Middle frontal gyrus (tissue), 1 donor: ENCODE data around the gene UBR4.

Experiments
- DNase-seq: peaks from one replicate; pipeline ENCODE4 v3.0.0-alpha.2; 2015; ENCODE audit warnings: low spot score; ENCODE audit errors: extremely low spot score

UBR4 gene

GRCh38 chr1:19073311-19074186, 136.5 kb downstream of the UBR4 start:
- no peak for DNase-seq

DNA sequence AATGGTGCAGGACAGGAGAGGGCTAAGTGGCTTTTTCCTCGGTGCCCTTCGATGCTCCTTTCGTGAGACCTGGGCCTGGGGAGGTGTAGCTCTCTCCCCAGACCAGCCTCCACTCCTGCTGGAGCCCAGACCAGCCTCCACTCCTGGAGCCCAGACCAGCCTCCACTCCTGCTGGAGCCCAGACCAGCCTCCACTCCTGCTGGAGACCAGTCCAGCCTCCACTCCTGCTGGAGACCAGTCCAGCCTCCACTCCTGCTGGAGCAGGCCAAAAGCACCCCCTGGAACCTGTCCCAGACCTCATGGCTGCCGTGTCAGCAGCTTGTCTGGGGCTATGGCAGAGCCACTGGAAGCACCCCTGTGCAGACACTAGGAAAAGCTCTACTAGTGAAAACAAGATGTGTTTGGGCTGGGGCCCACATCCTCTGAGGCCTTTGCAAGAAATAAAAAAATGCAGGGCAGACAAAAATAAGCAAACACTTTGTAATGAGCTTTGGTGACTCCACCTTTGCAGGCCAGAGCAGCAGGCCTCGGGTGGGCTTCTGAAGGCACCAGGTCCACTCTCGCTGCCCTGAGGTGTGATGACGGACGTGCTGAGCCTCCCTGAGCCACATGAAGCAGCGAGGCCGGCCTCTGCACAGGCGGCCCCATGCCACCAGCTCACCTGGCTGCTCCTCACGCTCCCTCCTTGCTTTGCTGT, 137.6 kb downstream of the UBR4 start:
- no peak for DNase-seq

DNA sequence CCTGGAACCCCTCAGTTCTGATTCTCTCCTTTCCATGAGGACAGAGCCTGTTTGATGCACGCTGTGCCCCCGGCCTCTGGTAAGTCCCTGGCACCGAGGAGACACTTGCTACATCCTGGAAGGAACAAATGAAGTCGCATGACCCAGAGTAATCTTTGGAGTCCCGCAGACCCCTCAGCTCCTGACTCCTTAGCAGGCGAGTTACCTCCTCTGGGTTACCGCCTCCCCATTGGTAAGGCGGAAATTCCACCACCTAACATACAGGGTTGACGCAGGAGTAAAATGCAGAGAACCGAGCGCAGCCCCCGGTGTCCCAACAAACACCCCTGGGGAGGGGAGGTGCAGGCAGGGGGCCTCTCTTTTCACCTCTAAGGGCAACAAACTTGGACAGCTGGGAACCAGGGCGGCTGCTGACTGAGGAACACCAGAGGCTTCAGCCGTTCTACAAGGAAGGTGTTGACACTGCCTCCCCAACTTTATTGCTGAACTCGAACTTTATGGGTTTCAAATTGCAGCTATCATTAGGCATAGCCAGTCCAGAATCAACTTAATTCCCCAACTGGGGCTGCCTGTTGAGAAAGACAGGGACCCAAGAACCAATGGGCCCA, 138.3 kb downstream of the UBR4 start:
- DNase-seq: no peak

GRCh38 chr1:19070891-19071621, 139.0 kb downstream of the UBR4 start:
- no peak for DNase-seq

- no peak for DNase-seq
Measured at GRCh38 chr1:19070197-19070651, 139.8 kb downstream of the UBR4 start.

GRCh38 chr1:19068639-19069276, 141.3 kb downstream of the UBR4 start:
- no peak for DNase-seq

DNA sequence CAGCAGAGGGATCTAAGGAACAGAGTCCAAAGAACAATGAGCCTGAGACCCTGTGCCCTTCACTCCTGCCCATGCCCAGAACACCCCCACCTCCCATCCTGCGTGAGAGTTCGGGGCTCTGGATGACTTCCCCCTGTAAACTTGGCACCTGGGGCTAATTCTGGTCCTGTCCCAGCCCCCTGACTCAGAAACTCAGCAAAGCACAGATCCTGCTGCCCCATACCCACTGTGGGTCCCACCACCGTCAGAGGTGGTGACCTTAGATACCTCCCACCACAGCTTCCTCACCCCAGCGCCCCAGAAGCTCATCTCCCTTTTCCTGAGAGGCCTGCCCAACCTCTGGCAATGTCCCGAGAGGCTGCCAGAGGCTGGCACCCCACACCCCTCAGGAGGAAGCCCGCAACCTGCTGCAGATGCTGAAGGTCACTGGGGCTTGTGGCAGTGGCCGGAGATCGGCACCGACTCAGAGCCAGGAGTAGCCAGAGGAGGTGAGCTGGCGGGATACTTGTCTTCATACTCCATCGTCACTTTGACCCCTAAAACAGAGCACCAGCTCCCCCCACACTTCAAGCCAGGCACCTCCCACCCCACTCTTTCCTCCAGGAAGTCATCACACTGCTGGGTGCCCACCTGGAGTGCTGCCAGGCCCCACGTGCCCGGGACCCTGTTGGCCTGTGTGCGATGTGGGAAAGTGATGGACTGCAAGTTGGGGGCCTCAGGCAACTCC, 142.0 kb downstream of the UBR4 start:
- DNase-seq: no peak

GRCh38 chr1:19067182-19067911, 142.7 kb downstream of the UBR4 start:
- peak; percentile 24 for DNase-seq

- DNase-seq: no peak
Measured at GRCh38 chr1:19066874-19067181, 143.2 kb downstream of the UBR4 start.

DNA sequence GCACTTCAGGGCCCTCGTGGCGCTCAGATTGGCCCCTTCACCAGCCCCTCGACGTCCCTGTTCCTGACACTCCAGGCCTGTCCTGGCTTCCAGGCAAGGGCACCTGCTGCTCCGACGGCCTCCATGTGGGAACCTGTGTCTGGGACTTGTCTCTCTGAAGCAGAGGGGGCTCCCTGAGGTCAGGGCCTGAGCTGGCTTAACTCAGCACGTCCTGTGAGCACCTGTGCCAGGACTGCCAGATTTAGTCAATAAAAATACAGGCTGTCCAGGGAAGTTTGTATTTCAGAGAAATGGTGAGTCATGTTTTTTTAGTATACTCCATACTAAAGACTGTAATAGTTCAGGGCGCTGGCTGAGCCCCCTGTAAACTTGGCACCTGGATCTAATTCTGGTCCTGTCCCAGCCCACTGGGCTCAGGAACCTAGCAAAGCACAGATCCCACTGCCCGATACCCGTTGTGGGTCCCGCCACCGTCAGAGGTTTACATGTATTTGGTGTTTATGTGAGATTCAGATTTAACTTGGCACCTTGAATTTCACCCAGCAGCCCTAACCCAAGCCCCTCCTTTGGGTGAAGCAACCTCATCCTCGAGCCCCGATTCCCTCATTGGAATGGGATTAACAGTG, 143.7 kb downstream of the UBR4 start:
- DNase-seq: no peak

DNA sequence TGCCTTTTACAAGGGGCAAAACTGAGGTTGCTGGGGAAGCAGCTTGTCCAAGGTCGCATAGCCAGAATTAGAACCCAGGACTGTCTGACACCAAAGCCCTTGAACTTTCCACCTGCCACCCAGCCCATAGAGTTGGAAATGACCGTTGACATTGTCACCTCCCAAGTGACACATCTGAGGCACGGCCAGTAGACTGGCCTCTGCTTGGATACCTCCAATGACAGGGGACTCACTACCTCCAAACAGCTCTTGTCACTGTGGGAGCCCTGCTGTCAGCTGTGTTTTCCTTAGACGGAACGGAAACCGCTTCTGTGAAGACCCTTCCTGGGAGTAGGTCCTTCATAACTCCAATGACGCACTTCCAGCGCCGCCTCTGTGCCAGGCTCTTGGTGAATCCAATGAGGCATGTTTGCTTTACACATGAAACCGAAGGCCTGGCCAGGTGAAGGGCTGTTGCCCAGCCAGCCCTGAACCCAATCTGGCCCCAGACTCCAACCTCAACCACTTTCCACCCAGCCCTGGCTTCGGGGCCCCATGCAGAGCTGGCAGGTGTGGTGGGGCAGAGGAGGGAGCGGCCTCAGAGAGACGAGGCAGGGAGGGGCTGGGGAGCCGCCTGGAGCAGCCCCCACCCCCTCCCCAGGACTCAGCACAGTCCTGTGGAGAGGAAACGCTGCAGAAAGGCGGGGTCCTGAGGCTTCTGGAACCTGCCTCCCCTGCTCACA, 144.4 kb downstream of the UBR4 start:
- DNase-seq: no peak

GRCh38 chr1:19064906-19065450, 145.1 kb downstream of the UBR4 start:
- no peak for DNase-seq

- DNase-seq: no peak
Measured at GRCh38 chr1:19063122-19063521, 146.9 kb downstream of the UBR4 start.

DNA sequence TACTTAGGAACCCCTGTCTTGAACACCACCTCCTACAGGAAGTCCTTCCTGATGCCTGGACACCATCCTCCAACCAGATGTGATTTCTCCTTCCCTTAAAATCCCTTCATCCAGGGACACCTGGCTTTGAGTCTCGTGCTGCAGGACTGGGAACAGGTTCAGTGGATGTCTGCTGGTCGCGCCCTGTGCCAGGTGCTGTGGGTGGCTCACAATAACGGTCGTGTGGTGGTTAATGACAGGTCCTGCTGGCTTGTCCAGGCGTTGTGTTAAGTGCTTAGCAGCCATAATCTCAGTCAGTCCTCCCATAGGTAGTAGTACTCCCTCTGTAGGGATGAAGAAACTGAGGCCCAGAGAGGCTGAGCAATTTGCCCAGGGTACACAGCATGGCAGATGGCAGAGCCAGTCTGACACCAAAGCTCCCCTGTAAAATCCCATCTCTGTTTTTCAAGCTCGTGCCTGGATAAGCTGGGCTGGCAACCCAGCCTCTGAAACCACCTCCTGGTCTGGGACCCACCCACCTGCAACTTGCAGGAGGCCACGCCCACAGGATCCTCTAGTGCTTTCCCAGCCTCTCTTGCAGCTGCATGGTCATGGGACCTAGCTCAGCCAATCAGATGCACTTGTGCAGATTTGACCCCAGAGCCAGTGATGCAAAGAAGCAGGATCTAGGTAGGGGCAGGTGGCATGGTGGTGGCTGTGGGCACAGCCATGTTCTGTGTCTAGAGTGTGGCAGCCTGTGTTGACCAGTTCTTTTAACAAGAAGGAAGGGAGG, 147.6 kb downstream of the UBR4 start:
- DNase-seq: no peak

DNA sequence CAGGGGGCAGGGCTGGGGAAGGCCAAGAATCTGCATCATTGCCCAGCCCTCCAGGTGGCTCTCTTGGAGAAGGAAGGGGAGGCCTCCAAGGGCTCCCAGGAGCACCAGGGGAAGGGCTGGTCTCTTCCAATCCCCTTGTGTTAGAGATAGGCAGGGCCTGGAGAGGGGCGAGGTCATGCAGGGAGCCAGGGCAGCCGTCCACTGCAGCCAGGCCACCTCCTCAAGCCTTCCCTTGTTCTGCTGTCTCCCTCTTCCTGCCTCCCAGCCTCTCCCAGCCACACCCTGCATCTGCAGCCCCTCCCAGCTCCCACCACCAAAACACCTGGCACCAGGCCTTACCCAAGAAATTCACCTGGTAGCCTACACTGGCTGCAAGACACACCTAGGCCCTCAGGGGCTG, 148.3 kb downstream of the UBR4 start:
- no peak for DNase-seq

DNA sequence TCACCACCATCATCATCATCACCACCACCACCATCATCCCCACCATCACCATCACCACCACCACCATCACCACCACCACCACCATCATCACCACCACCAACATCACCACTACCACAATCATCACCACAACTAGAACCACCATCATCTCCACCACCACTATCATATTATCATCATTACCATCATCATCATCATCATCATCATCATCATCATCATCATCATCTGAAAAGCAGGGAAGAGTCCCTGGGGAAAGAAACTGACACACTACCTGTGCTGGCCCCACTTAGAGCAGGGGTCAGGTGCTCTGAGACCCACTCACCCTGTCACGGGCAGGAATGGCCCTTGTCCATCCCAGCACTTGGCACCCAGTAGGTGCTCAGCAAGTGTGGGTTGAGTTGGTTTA, 148.7 kb downstream of the UBR4 start:
- DNase-seq: no peak

DNA sequence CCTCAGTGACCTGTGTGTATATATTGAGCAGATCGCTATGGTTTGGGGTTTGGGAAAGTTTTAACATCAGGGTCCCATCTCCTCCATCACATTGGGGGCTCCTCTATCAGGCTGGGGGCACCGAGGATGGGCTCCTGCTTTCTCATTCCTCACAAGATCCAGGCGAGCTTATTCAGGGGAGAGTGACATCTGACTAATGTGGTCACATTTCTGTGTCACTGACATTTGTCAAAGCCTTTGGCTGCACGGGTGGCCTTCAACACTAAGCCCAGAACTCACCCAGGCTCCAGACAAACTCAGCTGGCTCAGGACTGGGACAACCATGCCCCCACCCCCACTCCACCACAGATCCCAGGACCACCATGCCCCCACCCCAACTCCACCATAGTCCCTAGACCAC, 150.3 kb downstream of the UBR4 start:
- no peak for DNase-seq

DNA sequence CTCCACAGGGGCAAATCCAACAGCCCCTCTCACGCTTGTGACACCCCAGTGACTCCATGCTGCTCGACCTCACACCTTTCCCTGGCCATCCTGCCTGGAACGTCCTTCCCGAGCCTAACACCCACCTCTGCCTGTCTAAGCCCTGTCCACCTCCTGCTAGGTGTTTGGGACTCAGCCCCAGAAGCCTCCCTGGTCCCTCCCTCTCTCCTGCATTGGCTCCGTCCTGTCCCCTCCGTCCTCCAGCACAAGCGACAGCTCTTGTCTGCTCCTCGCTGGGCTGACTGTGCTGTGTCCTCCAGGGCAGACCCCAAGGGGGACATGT, 151.6 kb downstream of the UBR4 start:
- no peak for DNase-seq
